GM19468 (cell line): ENCODE data around the gene DIPK2B.

ENCODE experiments used
- ATAC-seq: cut with Tn5 transposase; IDR thresholded peaks from one replicate; pipeline ENCODE4 v1.9.1; 2021; ENCODE audit warnings: mild to moderate bottlenecking, moderate library complexity, moderate number of reproducible peaks; ENCODE audit not compliant: unreplicated experiment; ENCODE audit errors: extremely low read depth

The DIPK2B gene, protein sequence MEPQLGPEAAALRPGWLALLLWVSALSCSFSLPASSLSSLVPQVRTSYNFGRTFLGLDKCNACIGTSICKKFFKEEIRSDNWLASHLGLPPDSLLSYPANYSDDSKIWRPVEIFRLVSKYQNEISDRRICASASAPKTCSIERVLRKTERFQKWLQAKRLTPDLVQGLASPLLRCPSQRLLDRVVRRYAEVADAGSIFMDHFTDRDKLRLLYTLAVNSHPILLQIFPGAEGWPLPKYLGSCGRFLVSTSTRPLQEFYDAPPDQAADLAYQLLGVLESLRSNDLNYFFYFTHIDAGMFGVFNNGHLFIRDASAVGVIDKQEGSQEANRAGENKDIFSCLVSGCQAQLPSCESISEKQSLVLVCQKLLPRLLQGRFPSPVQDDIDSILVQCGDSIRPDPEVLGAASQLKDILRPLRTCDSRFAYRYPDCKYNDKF

DNA sequence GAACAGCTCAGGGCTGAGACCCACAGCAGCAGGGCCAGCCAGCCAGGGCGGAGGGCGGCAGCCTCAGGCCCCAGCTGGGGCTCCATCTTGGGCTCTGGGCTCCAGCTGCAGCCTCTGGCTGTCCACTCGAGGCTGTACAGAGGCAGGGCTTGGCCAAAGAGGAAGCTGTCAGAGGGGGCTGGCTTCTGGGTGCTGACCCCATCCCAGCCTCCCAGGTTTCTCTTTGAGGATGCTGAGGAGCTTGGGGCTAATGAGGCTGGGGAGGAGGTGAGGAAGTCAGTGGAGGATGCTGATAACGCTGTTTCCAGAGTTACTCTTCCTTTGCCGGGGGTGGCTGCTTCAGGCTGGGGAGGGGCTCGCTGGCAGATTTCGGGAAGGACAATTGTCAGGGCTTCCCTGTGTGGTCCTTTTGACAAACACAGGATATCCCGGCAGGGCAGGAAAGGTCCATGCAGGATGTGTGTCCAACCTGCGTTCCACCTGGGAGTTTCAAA lies at the start of gene DIPK2B:
TSS of gene DIPK2B (minus strand) at position 136 of the 494 bp plus-strand sequence. CDS start at position 86, 50 bp downstream.
- no peak for ATAC-seq

DNA sequence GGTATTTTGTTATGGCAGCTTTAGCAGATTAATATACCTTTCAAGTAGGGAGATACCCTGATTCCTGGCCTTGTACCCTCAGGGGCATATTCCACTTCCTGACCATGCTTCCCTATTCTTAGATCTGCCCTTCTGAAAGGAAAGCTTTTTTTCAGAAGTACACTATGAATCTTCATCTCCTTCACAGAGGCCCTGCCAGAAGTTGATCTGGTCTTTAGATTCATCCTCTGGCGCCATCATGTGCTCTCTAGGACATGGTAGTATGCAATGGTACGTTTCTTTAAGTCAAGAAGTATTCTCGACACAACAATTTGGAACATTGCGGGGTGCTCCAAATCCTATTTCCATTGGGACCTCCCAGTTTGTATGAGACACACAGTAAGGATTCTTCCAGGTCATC lies 39.6 kb upstream of the DIPK2B start:
- ATAC-seq: no peak

DNA sequence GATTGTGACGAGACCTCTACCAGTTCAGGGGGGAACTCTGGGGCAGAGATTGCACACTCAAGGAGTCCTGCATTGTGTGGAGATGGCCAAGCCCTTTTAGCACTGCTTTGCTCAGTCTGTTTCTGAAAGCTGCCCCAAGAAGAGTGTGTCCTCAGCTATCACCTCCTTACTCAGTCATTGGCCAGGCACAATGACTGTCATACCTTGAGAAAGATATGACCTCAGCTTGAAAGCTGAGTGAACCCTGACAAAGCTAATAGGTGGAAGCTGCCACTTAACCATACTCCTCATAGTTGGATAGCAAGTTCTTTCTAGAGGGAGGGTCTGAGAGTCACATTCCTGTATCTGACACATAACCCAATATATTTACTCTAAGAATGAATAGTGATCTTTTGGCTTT lies 37.8 kb upstream of the DIPK2B start:
- ATAC-seq: no peak

DNA sequence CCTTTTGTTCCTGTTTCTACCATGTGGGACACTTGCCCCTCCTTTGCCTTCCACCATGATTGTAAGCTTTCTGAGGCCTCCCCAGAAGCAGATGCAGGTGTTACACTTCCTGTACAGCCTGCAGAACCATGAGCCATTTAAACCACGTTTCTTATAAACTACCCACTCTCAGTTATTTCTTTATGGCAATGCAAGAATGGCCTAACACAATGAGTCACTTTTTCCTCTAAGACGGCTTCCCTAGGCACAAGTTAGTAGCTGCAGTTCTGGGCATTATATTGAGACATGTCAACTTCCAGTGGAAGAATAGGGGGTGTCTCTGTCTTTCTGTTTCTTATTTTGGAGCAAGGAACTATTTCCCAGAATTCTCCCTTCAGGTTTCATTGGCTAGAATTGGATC lies 32.9 kb upstream of the DIPK2B start:
- no peak for ATAC-seq

DNA sequence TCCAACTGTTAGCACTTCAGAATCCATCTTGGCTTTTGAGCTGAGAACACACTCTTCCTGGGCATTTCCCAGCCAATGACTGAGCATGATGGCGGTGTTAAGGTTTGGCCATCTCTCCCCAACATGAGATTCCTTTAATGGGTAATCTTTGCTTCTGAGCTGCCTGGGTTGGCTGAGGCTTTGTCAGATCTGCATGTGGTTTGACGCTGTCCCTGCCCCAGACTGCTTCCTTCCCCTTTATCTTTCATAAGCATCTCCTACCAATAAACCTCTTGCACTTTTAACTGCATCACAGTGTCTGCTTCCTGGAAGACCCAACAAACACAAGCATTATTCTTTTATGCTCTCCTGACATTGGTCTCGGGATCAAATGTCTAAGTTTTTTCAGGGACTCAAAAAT lies 31.5 kb upstream of the DIPK2B start:
- no peak for ATAC-seq

DNA sequence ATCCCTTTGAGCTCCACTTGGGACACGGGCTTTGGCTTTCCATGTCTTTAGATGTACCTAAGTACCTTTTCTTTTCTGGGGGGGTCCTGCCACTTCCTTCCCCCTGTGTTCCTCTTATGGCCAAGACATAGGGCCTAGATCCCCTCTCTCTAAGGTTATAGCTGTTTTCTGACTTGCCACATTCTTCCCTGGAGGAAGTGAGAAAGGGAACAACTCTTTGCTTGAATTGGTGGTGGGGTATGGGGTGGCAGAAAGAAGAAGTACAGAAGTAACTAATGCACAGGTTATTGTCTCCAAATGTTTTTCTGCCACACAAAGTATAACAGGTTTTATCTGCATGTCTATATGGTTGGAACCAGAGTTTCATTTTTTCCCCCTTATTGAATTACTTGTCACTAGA lies 29.7 kb upstream of the DIPK2B start:
- no peak for ATAC-seq

DNA sequence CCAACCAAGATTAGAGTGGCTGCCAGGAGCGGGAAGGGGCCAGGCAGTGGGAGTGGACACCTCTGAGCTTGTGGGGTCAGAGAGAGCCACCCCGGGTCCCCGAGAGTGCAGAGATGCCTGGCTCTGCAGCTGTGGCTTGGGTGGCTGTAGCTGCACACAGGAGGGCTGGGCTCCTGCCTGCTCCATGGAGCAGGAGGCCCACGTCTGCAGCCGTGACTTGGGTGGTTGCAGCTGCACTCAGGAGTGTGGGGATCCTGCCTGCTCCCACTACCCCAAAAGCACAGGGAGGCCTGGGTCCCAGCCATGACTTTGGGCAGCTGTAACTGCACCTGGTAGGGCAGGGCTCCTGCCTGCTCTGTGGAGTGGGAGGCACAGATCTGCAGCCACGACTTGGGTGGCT lies 28.7 kb upstream of the DIPK2B start:
- no peak for ATAC-seq

DNA sequence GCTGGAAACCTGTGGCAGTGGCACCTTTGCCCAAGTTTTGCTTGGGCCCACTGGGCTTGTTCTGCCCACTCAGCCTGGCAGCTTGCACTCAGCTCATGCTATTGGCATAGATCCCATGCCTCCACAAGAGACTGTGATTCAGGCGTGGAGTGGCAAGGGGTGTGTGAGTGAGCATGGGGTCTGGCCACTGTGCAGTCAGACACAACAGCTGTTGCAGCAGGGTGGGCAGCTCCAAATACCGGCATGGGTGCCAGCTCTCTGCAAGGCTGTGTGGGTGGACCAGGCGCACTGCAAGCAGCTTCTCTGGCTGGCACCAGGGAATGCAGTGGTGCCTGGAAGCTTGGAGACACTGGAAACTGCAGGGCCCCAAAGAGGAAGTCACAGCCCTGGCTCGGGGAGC lies 27.4 kb upstream of the DIPK2B start:
- no peak for ATAC-seq

DNA sequence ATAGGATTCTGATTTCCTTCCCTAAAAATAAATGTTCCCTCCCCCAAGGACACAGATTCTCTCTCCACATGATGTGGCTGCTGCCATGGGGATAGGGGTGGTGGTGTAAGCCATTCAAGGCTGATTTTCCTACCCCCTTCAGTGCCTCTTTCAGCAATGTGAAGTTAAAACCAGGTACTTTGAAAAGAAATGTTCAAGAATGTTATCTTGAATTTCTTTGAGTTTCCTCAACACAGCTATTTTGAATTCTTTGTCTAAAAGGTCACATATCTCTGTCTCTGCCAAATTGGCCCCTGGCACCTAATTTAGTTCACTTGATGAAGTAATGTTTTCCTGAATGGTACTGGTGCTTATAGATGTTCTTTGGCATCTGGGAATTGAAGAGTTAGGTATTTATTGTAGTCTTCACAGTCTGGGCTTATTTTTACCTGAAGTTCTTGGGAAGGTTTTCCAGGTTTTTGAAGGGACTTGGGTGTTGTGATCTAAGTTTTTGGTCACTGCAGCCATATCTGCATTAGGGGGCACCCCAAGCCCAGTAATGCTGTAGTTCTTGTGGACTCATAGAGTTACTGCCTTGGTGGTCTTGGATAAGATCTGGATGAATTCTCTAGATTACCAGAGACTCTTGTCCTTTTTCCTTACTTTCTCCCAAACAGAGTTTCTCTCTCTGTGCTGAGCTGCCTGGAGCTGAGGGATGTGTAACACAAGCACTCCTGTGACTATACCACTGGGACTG lies 7.6 kb upstream of the DIPK2B start:
- ATAC-seq: no peak

DNA sequence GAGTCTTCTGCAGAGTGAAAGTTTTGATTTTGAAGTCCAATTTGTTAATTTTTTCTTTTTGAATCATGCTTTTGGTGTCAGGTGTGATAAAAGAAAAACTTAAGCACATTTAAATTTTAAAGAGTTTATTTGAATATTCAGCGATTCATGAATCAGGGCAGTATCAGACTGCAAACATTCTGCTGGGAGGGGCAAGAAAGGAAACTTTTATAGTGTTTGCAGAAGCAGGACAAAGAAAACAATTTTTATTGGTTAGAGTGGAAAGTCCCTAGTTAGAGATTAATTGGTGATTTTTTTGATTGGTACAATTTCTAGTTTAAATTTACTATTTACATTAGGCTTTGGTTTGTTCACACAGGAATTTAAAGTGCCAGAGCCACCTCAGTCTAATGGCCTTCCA lies 1.5 kb upstream of the DIPK2B start:
- no peak for ATAC-seq

DNA sequence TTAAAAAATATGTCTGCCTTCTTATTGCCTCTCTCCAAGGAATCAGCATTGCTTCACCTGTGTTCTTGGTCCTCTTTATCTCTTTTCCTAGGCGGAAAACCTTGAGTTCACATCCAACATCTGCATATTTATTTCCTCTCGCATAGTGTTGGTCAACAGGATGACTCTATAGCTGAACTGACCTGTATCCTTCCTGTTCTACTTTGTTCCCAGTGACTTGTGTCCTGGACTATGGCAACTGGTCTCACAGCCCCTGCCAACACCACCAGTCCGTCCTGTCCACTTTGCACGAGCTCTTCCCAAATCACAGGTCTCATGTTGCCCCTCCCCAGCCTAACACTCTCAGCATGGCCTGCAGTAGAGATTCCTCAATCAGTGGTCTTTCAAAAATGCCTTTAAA lies 2.0 kb downstream of the DIPK2B start:
- no peak for ATAC-seq

DNA sequence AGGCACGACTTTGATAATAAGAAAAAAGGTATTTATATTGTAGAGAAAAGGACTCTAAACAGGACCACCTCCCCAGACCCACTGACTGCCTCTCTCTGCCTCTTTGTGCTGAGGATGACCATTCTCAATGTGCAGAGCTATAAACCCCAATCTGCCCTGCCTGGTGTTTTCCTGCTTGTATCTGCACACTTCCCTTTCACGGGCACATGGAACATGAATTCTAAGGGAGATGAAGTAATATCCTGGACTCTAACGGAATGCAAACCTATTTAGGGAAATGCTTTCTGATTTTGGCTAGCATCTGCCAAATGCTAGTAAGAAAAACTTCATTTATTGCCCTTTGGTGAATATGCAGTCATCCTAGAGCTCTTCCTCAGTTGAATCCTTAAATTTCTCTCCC lies 2.4 kb downstream of the DIPK2B start:
- no peak for ATAC-seq

DNA sequence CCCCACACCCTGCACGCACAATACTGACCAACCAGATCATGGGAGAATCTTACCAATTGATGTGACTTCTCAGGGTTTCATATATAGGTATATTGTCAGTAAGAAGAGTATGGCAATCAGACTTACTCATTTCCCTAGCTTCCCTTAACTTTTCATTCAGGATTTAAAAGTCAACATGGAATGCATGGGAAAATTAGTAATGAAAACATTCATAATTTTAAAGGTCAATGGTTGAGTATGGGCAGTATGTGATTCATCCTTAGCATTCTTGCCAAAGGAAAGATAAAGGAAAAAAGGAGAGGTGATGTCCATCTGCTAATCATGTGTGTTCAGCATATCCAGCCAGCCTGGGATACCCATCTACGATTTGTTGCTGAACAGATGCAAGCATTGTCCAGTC lies 4.0 kb downstream of the DIPK2B start:
- no peak for ATAC-seq

DNA sequence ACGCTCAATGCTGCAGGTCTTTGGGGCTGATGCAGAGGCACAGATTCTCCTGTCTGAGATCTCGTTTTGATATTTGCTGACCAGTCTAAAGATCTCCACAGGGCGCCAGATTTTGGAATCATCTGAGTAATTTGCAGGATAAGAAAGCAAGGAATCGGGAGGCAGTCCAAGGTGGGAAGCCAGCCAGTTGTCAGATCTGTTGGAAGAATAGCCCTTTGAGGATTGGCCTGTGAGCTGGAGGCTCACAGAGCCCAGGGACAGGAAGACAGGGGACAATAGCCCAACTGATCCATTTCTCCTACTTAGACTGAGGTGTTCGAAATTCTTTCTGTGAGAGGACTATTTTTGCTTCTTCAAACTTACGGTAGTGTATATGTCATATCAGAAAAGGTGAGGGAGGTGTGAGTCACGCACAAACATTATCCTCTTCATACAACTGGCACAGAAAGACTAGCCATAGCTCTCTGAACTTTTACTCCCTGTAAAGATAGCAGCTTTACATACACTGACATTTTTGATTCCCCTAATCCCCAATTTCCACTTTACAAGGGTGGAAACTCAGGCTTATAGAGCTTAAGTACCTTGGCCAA lies 8.8 kb downstream of the DIPK2B start:
- ATAC-seq: no peak

DNA sequence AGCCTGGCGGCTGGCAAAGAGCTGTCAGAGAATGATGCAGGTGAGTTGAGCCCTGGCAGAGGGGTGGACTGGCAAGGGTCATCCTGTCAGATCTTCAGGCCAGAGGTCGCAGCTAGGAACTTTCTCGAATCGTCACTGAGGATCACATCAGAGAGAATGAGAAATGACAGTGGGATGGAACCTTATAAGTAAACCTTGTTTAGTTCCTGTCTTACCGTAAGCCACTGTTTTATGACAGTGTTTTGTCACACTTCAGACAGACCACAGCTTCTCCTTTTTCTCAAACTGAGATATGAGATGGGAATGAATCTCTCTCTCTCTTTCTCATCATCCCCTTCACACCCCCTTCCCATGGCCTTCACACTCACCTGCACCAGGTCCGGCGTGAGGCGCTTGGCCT lies 9.3 kb downstream of the DIPK2B start:
- no peak for ATAC-seq

DNA sequence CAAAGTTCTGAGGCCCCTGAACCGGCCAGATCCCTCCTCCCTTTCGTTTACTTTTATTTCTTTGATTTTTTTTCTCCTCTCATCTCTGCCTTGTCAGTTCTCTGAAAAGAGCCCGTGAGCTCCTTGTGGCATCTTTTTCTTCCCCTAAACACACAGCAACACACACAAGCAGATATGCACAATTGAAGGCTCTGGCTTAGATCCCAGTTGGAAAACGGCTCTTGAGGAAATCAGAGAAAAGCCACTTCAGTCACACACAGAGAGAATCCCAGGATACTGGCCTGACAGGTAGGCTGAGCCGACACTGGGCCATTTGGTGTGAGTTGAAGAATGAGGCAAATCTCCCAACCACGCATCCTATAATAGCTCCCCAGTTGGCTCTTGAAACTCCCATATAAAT lies 12.9 kb downstream of the DIPK2B start:
- no peak for ATAC-seq

DNA sequence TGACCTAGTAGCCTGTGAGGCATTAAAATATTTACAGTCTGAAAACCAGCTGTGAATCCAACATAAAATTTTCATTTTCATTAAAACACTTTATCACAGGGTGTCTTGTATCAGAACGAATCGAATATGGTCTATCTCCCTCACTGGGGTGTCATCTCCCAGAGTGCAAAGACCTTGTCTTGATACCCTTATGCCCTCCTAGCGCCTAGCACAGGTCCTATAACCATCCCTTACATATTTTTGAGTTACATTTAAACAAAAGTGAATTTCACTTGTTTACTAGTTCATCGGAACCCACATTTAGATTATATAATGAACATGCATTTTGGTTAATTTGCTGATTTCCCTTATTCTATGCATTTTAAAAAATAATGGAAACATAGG lies 14.0 kb downstream of the DIPK2B start:
- ATAC-seq: no peak

DNA sequence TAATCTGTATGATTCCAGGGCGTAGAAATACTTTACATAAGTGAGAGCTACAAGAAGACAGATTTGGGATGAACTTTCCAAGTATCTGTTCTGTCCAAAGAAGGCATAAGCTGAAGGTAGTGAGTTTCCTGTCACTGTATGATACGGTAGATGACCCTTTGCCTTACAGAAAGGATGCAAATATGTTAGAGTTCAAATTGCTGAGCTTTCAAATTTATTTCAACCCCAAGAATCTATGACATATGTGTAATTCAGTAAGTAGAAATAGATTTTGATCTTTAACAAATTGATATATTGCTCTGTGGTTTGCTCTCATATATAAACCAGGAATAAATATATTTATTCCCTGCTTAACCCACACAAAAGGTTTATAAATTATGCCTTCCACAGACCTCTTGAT lies 16.5 kb downstream of the DIPK2B start:
- no peak for ATAC-seq

DNA sequence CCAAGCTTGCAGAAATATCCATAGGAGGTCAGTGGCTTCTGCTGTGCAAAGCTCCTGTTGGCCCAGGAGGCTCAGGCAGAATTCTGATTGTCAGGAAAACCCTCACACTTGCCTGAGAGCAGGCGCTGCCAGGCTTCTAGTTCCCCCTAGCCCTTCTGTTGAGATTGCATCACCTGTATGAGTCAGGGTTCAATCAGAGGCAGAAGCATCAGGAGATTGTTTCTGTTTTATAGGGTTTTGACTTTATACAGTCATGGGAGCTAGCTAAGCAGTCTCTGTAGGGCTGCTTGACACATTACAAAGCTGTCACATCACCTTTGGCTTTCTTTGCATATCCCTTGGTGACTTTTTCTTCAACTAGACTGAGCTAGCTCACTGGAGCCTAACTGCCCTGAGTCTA lies 27.8 kb downstream of the DIPK2B start:
- ATAC-seq: no peak

DNA sequence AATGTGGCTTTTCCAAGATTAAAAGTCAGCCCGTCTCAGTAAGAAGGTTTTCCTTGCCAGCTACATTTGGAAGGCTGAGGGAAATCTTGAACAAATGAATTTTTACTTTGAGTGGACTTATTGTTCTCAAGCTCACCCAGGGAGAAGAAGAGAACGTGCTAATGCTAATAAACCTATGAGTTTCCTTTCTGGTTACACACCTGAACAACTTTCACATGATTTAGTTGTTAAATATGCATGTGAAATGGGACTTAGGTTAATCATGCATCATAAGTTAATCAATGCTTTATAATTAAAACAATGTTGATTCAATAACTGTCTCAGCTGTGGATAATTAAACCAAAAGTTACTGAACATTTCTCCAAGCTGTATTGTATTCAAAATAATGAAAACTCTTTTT lies 33.9 kb downstream of the DIPK2B start:
- no peak for ATAC-seq

DNA sequence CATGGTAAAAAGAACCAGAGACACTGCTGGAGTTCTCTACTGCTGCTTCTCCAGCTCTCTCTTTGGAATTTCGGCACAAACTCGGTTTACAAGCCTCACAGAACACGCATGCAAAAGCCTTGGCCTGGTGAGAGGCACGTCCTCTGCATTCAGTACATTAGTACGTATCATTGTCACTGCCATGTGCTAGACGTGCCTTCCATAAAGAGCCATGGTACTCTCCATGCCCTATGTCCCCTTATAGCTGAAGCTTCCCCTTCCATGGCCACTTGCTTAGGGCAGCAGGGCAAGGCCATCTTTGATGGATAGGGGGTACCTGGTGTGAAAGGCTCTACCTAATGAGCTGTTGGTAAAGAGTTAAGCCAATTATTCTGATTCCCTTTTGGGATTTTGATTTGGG lies 35.0 kb downstream of the DIPK2B start:
- no peak for ATAC-seq
